NT2/D1 (cell line): ENCODE data around the gene SND1.

ENCODE experiments used
- DNase-seq: peaks from one replicate; pipeline ENCODE4 v3.0.0-alpha.2; 2011; ENCODE audit warnings: low read depth, low spot score
- H3K27me3 ChIP-seq: 2 replicates; pipeline ENCODE4 v1.6.0; 2011; ENCODE audit warnings: mild to moderate bottlenecking; ENCODE audit not compliant: insufficient read length, insufficient read depth
- H3K36me3 ChIP-seq: 2 replicates; pipeline ENCODE4 v1.6.1; 2011; ENCODE audit warnings: mild to moderate bottlenecking, low read length, mixed read lengths; ENCODE audit not compliant: insufficient read depth, insufficient read length
- H3K4me1 ChIP-seq: 2 replicates; pipeline ENCODE4 v1.5.1; 2011; ENCODE audit not compliant: insufficient read depth, insufficient read length
- H3K4me3 ChIP-seq: 2 replicates; pipeline ENCODE4 v1.5.1; 2011; ENCODE audit warnings: low read depth; ENCODE audit not compliant: insufficient read length
- H3K9ac ChIP-seq: 2 replicates; pipeline ENCODE4 v1.6.0; 2011; ENCODE audit warnings: low read depth; ENCODE audit not compliant: insufficient read length
- H3K9me3 ChIP-seq: 2 replicates; pipeline ENCODE4 v1.5.1; 2011; ENCODE audit warnings: mild to moderate bottlenecking, low read length; ENCODE audit not compliant: insufficient read depth
- SUZ12 ChIP-seq: IDR thresholded peaks from 2 replicates; pipeline ENCODE4 v1.6.1; 2011; ENCODE audit not compliant: insufficient read length, insufficient read depth; ENCODE audit errors: extremely low read depth
- YY1 ChIP-seq: IDR thresholded peaks from 2 replicates; pipeline ENCODE4 v1.6.1; 2011; ENCODE audit not compliant: insufficient read length, insufficient read depth
- ZNF274 ChIP-seq: IDR thresholded peaks from 2 replicates; pipeline ENCODE4 v1.6.1; 2011; ENCODE audit warnings: mild to moderate bottlenecking, low read depth, low read length

SND1 gene

GRCh38 chr7:128030263-128030653, 378.3 kb downstream of the SND1 start:
- DNase-seq = no peak
- Histone ChIP-seq H3K9me3 (no peaks in the 10 kb centered on the region), H3K9ac (peak overlapping the region; percentile 72), H3K27me3 (peaks cover 41% of the 10 kb centered on the region), H3K36me3 (peaks cover 14% of the 10 kb centered on the region), H3K4me3 (peak overlapping the region; percentile 31), H3K4me1 (peaks cover 4% of the 10 kb centered on the region)
- TF ChIP-seq ZNF274 (no peak), YY1 (no peak), SUZ12 (no peak)

- peaks cover 41% of the 10 kb centered on the region for H3K27me3 ChIP-seq
- H3K36me3 ChIP-seq = peaks cover 14% of the 10 kb centered on the region
- TF ChIP-seq ZNF274 = no peak
- TF ChIP-seq SUZ12 = no peak
- TF ChIP-seq YY1 = no peak
- H3K4me1 ChIP-seq = peaks cover 4% of the 10 kb centered on the region
- peak within 1 kb of the TSS; percentile 47 for H3K4me3 ChIP-seq
- H3K9ac ChIP-seq = peak within 1 kb of the TSS; percentile 80
- no peak for DNase-seq
- no peaks in the 10 kb centered on the region for H3K9me3 ChIP-seq
Observed at GRCh38 chr7:128030654-128031611, 378.9 kb downstream of the SND1 start, which contains the start of gene LRRC4. TSS of gene LRRC4 (minus strand) at chr7:128031437. CDS start at chr7:128030640, 797 bp downstream.

GRCh38 chr7:128031901-128032604, 380.1 kb downstream of the SND1 start:
- DNase-seq = no peak
- Histone ChIP-seq H3K9ac (peak overlapping the region; percentile 72), H3K4me1 (peaks cover 4% of the 10 kb centered on the region), H3K9me3 (no peaks in the 10 kb centered on the region), H3K4me3 (peak overlapping the region; percentile 47), H3K36me3 (peaks cover 14% of the 10 kb centered on the region), H3K27me3 (peaks cover 41% of the 10 kb centered on the region)
- TF ChIP-seq YY1 (no peak), SUZ12 (no peak), ZNF274 (no peak)

GRCh38 chr7:128032605-128033235, 380.7 kb downstream of the SND1 start:
- peaks cover 3% of the 10 kb centered on the region for H3K4me1 ChIP-seq
- peaks cover 14% of the 10 kb centered on the region for H3K36me3 ChIP-seq
- no peaks in the 10 kb centered on the region for H3K9me3 ChIP-seq
- TF ChIP-seq SUZ12 = no peak
- TF ChIP-seq ZNF274 = no peak
- no peak for TF ChIP-seq YY1
- no peak for DNase-seq
- H3K4me3 ChIP-seq = peak overlapping the region; percentile 21
- H3K27me3 ChIP-seq = peaks cover 41% of the 10 kb centered on the region
- peak overlapping the region; percentile 72 for H3K9ac ChIP-seq

GRCh38 chr7:128033246-128033645, 381.3 kb downstream of the SND1 start:
- Histone ChIP-seq H3K27me3 (peaks cover 41% of the 10 kb centered on the region), H3K36me3 (peaks cover 14% of the 10 kb centered on the region), H3K4me1 (peaks cover 2% of the 10 kb centered on the region), H3K9me3 (no peaks in the 10 kb centered on the region), H3K9ac (peak overlapping the region; percentile 72), H3K4me3 (no peak overlapping the region)
- TF ChIP-seq ZNF274 = no peak
- TF ChIP-seq YY1 = no peak
- TF ChIP-seq SUZ12 = no peak
- DNase-seq = no peak

GRCh38 chr7:128034825-128035224, 382.8 kb downstream of the SND1 start:
- H3K9me3 ChIP-seq = no peaks in the 10 kb centered on the region
- H3K4me3 ChIP-seq = no peak overlapping the region
- no peak for TF ChIP-seq ZNF274
- no peak for TF ChIP-seq YY1
- TF ChIP-seq SUZ12 = no peak
- H3K36me3 ChIP-seq = peaks cover under 1% of the 10 kb centered on the region
- H3K4me1 ChIP-seq = no peaks in the 10 kb centered on the region
- no peak for DNase-seq
- H3K27me3 ChIP-seq = peaks cover 31% of the 10 kb centered on the region
- H3K9ac ChIP-seq = no peak overlapping the region

- no peak for TF ChIP-seq YY1
- TF ChIP-seq SUZ12 = no peak
- TF ChIP-seq ZNF274 = no peak
- Histone ChIP-seq H3K4me1 (no peaks in the 10 kb centered on the region), H3K36me3 (no peaks in the 10 kb centered on the region), H3K4me3 (no peak overlapping the region), H3K9me3 (no peaks in the 10 kb centered on the region), H3K9ac (no peak overlapping the region), H3K27me3 (peaks cover 25% of the 10 kb centered on the region)
- no peak for DNase-seq
Observed at GRCh38 chr7:128035712-128036111, 383.7 kb downstream of the SND1 start.
